Epidermal melanocyte (primary cell): Measurements from ENCODE around the gene PREX1.

Experiments used
- DNase-seq: peaks from one replicate; pipeline ENCODE4 v3.0.0; 2011; ENCODE audit warnings: low spot score; ENCODE audit not compliant: insufficient read length

Gene PREX1

DNA sequence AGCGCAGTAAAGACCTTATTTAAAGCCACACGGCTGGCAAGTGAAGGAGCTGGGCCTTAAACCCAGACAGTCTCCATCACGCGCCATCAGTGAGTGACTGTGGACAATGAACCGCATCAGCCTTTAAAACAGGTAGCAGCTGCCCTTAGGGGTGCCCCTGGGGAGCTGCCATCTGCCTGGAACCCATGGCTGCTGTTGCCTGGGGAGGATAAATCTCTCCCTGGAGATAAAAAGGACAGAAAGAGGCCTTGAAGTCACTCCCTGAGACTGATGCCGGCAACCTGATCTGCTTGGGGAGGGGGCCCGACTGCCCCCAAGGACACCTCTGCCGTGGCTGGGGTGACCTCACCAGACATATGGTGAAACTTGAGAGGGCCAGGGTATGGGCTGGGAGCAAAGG is 73.5 kb downstream of the PREX1 start:
- DNase-seq, result no peak

GRCh38 chr20:48752963-48753362 is 74.8 kb downstream of the PREX1 start:
- no peak for DNase-seq

DNA sequence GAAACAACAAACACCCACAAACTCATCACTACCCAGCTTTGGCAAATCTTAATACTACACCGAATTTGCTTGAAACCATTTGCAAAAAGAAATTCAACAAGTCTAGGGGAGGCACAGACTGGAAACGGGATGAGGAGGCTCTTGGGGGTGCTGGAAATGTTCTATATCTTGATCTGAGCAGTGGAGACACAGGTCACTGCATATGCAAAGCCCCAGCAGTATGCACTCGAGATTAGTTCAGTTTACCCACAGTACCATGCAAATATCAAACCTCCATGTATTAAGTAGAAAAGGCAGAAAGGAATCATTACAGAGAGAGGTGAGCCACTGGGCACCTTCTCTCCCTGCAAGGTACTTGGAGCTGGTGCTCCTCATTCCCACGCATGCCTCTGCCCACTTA is 75.9 kb downstream of the PREX1 start:
- no peak for DNase-seq

GRCh38 chr20:48750941-48751635 is 76.7 kb downstream of the PREX1 start:
- DNase-seq, result no peak

GRCh38 chr20:48750376-48750775 is 77.4 kb downstream of the PREX1 start:
- no peak for DNase-seq

- no peak for DNase-seq
Measured at GRCh38 chr20:48749437-48749836, 78.4 kb downstream of the PREX1 start.

DNA sequence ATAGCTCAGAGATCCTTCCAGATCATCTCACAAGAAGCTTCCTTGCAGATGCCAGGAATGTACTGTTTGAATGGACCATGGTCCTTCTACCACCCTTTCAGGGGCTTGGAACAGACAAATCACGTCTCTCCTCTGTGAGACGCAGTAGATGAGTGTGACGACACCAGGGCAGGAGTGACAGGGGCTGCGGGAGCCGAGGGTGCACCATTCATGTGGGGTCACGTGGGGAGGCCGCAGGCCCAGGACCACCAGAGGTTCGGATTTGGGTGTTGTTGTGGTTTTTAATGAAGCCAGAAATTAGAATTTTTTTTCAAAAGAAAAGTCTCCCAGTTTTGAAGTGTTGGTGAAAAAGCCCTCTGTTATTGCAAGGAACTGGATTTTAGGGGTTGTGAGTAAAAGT is 79.2 kb downstream of the PREX1 start:
- DNase-seq, result no peak

GRCh38 chr20:48747840-48748414 is 79.9 kb downstream of the PREX1 start:
- no peak for DNase-seq

DNA sequence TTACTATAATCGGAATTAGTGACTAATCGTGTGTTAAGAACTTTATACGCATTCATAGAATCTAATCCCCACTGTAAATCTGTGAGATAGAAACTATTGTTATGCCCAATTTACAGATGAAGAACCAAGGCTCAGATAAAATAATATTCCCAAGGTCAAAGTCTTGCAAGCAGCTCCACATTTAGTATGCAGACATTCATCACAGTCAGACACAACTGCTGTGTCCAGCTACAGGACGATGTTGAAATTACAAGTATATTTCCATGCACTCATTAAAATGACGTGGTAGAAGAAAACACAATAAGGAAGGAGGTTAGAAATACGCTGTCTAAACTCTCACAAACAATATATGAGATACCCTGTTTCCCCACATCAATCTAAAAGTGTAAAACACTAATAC is 82.5 kb downstream of the PREX1 start:
- no peak for DNase-seq

DNA sequence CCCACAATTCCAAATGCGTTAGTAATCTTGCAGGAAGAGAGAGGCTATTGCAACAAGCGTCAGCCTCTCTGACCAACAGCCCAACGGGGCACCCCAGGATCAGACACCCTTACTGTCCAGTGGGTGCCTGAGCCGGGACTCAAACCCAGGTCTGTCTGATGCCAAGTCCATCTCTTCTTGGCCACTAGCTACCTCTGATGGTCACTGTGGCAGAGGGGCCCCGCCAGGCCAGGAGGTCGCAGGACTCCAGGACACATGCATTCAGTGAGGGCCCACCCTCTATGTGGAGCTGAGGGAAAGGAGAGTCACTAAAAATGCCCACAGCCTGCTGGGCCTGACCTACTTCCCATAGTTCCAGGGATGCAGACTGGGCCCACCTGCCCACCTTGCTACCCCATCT is 83.3 kb downstream of the PREX1 start:
- no peak for DNase-seq

DNA sequence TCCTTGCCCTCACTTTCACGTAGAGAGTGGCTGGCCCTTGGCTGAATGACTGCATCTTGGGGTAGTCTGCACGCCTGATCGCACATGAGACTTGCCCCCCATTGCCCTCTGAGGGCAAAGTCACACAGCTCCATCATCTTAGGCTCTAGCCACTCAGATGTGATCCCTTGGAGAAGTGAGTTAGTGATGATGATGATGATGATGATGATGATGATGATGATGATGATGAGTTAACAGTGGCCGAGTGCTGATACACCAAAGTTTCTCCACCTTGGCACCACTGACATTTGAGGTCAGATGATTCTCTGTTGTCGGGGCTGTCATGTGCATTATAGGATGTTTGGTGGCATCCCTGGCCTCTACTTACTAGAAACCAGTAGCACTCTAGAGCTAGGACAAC is 84.0 kb downstream of the PREX1 start:
- no peak for DNase-seq

DNA sequence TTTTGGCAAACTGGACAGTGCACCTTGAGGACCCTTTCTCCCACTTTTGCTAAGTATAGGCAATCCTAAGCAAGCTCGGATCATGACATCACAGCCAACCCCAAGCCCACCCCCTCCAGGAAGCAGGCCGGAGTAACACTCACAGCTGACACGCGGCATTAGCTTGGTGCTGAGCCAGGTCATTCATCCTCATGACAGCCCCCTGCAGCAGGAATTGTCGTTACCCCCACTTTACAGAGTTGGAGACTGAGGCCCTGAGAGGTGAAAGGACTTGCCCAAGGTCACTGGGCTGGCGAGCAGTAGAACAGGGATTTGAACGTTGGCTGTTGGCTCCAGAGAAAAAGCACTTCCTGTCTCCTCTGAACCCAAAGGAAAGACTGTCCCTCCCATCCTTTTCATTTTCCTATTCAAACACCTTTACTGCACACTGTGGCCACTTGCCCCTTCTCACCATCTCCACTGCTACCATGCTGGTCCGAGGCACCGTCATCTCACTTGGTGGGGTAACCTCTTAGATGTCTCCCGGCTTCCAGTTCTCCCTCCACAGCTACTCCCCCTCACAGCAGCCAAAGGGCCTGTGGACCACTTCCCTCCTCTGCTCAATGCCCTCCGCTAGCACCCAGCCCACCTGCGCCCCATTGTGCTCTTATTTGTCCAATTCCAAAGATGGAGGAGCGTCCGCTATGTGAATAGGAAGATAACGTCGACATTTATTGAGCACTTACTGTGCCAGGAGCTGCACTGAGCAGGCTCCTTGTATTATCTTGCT is 84.7 kb downstream of the PREX1 start:
- no peak for DNase-seq

GRCh38 chr20:48742233-48742632 is 85.6 kb downstream of the PREX1 start:
- no peak for DNase-seq

- no peak for DNase-seq
Measured at GRCh38 chr20:48741669-48742068, 86.1 kb downstream of the PREX1 start.

- DNase-seq, result no peak
Measured at GRCh38 chr20:48740712-48741111, 87.1 kb downstream of the PREX1 start.

DNA sequence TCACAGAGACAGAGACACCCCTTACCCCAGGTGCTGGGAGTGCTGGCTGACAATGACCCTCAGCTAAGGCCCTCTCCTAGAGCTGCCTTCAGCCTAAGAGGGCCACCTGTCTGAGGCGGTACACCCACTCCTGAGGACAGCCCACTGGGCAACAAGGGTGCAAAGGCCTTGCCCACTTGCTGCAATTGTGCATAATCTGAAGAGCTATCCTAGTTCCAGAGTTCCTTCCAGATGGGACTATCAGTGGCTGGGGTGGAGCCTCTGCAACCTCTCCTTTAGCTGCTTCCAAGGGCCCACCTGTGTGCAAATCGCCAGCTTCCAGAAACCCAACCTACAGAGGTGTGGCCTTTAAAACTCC is 87.5 kb downstream of the PREX1 start:
- DNase-seq, result no peak

- DNase-seq, result no peak
Measured at GRCh38 chr20:48739395-48740291, 88.2 kb downstream of the PREX1 start.

DNA sequence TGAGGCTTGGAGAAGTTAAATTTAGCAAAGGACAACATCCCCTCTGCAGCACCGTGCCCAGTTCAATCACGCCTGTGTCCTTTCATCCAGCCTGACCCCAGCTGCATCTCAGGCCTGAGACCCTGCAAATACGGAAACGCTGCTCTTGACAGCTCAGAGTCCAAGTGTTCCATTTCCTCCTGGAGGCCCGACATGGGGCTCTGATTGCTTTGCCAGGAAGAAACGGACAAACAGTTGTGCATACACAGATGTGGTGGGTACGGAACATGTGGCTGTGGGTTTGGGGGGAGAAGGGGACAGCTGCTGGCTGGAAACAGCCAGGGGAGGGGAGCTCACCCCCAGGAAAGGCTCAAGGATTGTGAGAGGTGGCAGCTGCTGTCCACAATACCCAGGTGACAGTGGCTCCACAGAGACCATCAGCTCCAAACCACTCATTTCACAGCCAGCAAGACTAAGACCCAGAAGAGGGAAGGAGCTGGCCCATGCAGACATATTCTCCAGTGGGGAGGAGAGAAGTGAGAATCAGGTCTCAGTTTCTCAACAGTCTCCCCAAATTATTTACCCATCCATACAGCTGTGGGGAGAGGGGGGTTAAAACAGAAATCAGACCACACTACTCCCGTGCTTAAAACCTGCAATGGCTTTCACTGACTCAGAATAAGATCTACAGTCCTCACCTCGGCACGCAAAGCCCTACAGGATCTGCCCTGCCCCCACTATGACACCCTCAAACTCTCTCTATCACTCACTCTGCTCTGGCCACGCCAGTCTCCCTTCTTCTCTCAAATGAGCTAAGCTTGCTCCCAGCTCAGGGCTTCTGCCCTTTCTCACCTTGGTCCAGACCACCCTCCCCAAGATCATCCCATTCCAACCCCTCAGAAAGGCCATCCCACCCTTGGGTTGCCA is 89.1 kb downstream of the PREX1 start:
- DNase-seq, result no peak

GRCh38 chr20:48738094-48738398 is 89.8 kb downstream of the PREX1 start:
- DNase-seq, result no peak

- no peak for DNase-seq
Measured at GRCh38 chr20:48737434-48738093, 90.2 kb downstream of the PREX1 start.
